PC-9 (cell line): Measurements from ENCODE around the gene MAP2K5. TPM values are rescaled to one million over a fixed set of nuclear protein-coding genes. Genes with fewer than 3 reads are reported as not detected.

Source experiments
- BruUV-seq: library from RNA; stranded (reverse); fragments of 400-500 nt; replicated peaks from 2 replicates; lab custom pipeline; 2021; lab: Mats Ljungman, UMichigan
- CTCF ChIA-PET: fragments of 300-600 bp; sonication (Branson Sonifier 250); formaldehyde crosslinking; loops from one replicate; lab custom pipeline; 2022; ENCODE audit warnings: antibody characterized with exemption; lab: Charles Lee
- POLR2A ChIA-PET: fragments of 300-600 bp; sonication (Branson Sonifier 250); formaldehyde crosslinking; loops from one replicate; lab custom pipeline; 2022; ENCODE audit warnings: antibody characterized with exemption; ENCODE audit not compliant: unreplicated experiment; lab: Charles Lee
- DNase-seq, 2 experiments: peaks; one replicate each; pipeline versions ENCODE4 v3.0.0 to v3.0.0-alpha.2; 2015 to 2022; ENCODE audit warnings: mixed read lengths in 1 of 2
- H2AFZ ChIP-seq: fragments of 200-600 bp; sonication (generic); 2 replicates; pipeline ENCODE4 v1.8.1; 2017; ENCODE audit warnings: antibody characterized with exemption
- H3F3A ChIP-seq: fragments of 200-600 bp; sonication (generic); 2 replicates; pipeline ENCODE4 v1.8.1; 2017; ENCODE audit warnings: antibody characterized with exemption, mild to moderate bottlenecking, low read depth; ENCODE audit not compliant: insufficient read depth
- H3K27ac ChIP-seq: fragments of 200-600 bp; sonication (generic); 2 replicates; pipeline ENCODE4 v1.6.1; 2016; ENCODE audit warnings: mixed run types
- H3K27me3 ChIP-seq: fragments of 200-600 bp; sonication (generic); 2 replicates; pipeline ENCODE4 v1.6.1; 2016; ENCODE audit warnings: low read depth, mixed run types; ENCODE audit not compliant: insufficient read depth
- H3K36me3 ChIP-seq: fragments of 200-600 bp; sonication (generic); 2 replicates; pipeline ENCODE4 v1.6.1; 2016; ENCODE audit warnings: low read depth, mixed run types
- H3K4me1 ChIP-seq: fragments of 200-600 bp; sonication (generic); replicated peaks from 2 replicates; pipeline ENCODE4 v1.6.1; 2016; ENCODE audit warnings: mixed run types; ENCODE audit not compliant: insufficient read depth
- H3K4me2 ChIP-seq: fragments of 200-600 bp; sonication (generic); 2 replicates; pipeline ENCODE4 v1.6.1; 2017; ENCODE audit warnings: mixed run types
- H3K4me3 ChIP-seq: fragments of 200-600 bp; sonication (generic); 2 replicates; pipeline ENCODE4 v1.6.1; 2016; ENCODE audit warnings: mixed run types
- H3K79me2 ChIP-seq: fragments of 200-600 bp; sonication (generic); 2 replicates; pipeline ENCODE4 v1.6.1; 2017; ENCODE audit warnings: low read depth, mixed run types
- H3K9me2 ChIP-seq: fragments of 200-600 bp; sonication (generic); 2 replicates; pipeline ENCODE4 v1.8.1; 2017; ENCODE audit warnings: mild to moderate bottlenecking; ENCODE audit not compliant: insufficient read depth
- H3K9me3 ChIP-seq: fragments of 200-600 bp; sonication (generic); 2 replicates; pipeline ENCODE4 v1.8.1; 2016; ENCODE audit warnings: low read depth; ENCODE audit not compliant: insufficient read depth
- H4K20me1 ChIP-seq: fragments of 200-600 bp; sonication (generic); 2 replicates; pipeline ENCODE4 v1.8.1; 2017; ENCODE audit not compliant: insufficient read depth
- EZH2 ChIP-seq: fragments of 200-600 bp; sonication (generic); IDR thresholded peaks from 2 replicates; pipeline ENCODE4 v1.8.0; 2017; ENCODE audit warnings: antibody characterized with exemption, low read depth
- intact Hi-C: fragments of 100-400 bp; cut with micrococcal nuclease; formaldehyde crosslinking; loops from one replicate; pipeline ENCODE4 v1.10.0; 2022; ENCODE audit not compliant: unreplicated experiment
- total RNA-seq: library from RNA; stranded (reverse); gene quantifications from 2 replicates; pipeline ENCODE4 v1.2.3, GENCODE V29; 2021
- TF ChIP-seq, protein P1 (sequence below): fragments of 200-600 bp; sonication (generic); conservative IDR thresholded peaks from 2 replicates; pipeline ENCODE4 v1.6.1; 2017; ENCODE audit warnings: mixed run types, antibody characterized with exemption, mild to moderate bottlenecking, moderate library complexity

MAP2K5 gene
- total RNA-seq, 1 experiment from 2014 or later, result 26.9 TPM

- H3K27ac ChIP-seq, result no peak overlapping the region
- H2AFZ ChIP-seq, result no peak overlapping the region
- no peaks in the 10 kb centered on the region for H3K79me2 ChIP-seq
- intact Hi-C loops, result no loop called here
- TF ChIP-seq, protein P1, sequence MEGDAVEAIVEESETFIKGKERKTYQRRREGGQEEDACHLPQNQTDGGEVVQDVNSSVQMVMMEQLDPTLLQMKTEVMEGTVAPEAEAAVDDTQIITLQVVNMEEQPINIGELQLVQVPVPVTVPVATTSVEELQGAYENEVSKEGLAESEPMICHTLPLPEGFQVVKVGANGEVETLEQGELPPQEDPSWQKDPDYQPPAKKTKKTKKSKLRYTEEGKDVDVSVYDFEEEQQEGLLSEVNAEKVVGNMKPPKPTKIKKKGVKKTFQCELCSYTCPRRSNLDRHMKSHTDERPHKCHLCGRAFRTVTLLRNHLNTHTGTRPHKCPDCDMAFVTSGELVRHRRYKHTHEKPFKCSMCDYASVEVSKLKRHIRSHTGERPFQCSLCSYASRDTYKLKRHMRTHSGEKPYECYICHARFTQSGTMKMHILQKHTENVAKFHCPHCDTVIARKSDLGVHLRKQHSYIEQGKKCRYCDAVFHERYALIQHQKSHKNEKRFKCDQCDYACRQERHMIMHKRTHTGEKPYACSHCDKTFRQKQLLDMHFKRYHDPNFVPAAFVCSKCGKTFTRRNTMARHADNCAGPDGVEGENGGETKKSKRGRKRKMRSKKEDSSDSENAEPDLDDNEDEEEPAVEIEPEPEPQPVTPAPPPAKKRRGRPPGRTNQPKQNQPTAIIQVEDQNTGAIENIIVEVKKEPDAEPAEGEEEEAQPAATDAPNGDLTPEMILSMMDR, result no peak
- TF ChIP-seq EZH2, result no peak
- no TSS peak for BruUV-seq
- H3K4me1 ChIP-seq, result no peaks in the 10 kb centered on the region
- H3K9me3 ChIP-seq, result no peaks in the 10 kb centered on the region
- H3K27me3 ChIP-seq, result no peaks in the 10 kb centered on the region
- POLR2A ChIA-PET, result no interaction called here
- no peaks in the 10 kb centered on the region; the same call in 1 of the 2 replicates for H3K36me3 ChIP-seq
- no peaks in the 10 kb centered on the region for H3F3A ChIP-seq
- H4K20me1 ChIP-seq, result no peaks in the 10 kb centered on the region
- CTCF ChIA-PET, result no interaction called here
- DNase-seq, result no peak
- H3K4me3 ChIP-seq, result no peak overlapping the region
- no peak overlapping the region for H3K4me2 ChIP-seq
- H3K9me2 ChIP-seq, result no peaks in the 10 kb centered on the region; the same call in 1 of the 2 replicates
These were observed 32.6 kb upstream of the MAP2K5 start for GRCh38 chr15:67509918-67510317.

- TF ChIP-seq, protein P1, result no peak
- no peak for TF ChIP-seq EZH2
- H3K36me3 ChIP-seq, result no peaks in the 10 kb centered on the region; the same call in 1 of the 2 replicates
- H3K79me2 ChIP-seq, result no peaks in the 10 kb centered on the region
- H3K4me1 ChIP-seq, result no peaks in the 10 kb centered on the region
- H3K4me2 ChIP-seq, result no peak overlapping the region
- no peaks in the 10 kb centered on the region for H3K9me3 ChIP-seq
- BruUV-seq, result no TSS peak
- H3K9me2 ChIP-seq, result no peaks in the 10 kb centered on the region; the same call in 1 of the 2 replicates
- no peaks in the 10 kb centered on the region for H3F3A ChIP-seq
- no peak overlapping the region for H2AFZ ChIP-seq
- no peak overlapping the region for H3K4me3 ChIP-seq
- no peak overlapping the region for H3K27ac ChIP-seq
- intact Hi-C loops, result no loop called here
- POLR2A ChIA-PET, result no interaction called here
- no peaks in the 10 kb centered on the region for H4K20me1 ChIP-seq
- DNase-seq, result no peak
- H3K27me3 ChIP-seq, result no peaks in the 10 kb centered on the region
- CTCF ChIA-PET, result interaction anchor here (0.5 kb wide), 1 partner anchor 507 kb away, joined by 3 read pairs; no protein-coding TSS in a partner anchor
These were observed 31.8 kb upstream of the MAP2K5 start for GRCh38 chr15:67510597-67511190.

DNA sequence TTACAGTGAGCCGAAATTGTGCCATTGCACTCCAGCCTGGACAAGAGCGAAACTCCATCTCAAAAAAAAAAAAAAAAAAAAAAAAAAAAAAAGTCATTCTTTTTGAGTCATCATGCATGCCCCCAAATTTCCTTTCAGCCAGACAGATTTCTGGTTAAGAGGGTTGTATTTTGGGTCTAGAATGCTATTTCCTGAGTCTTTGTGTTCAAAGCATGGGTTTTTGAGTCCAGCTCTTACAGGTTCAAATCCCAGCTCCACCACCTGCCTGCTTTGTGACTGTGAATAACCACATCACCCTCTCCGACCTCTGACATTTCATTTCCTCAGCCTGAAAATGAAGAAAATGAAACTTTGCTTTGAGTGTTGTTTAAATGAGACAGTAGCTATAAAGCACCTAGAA, 30.9 kb upstream of the MAP2K5 start:
- Histone ChIP-seq H3K4me2 (no peak overlapping the region), H3K4me1 (no peaks in the 10 kb centered on the region), H3K4me3 (no peak overlapping the region), H3K9me3 (no peaks in the 10 kb centered on the region), H3K36me3 (no peaks in the 10 kb centered on the region; the same call in 1 of the 2 replicates), H3K27me3 (no peaks in the 10 kb centered on the region), H3F3A (no peaks in the 10 kb centered on the region), H4K20me1 (no peaks in the 10 kb centered on the region), H3K9me2 (no peaks in the 10 kb centered on the region; the same call in 1 of the 2 replicates), H3K27ac (no peak overlapping the region), H2AFZ (no peak overlapping the region), H3K79me2 (no peaks in the 10 kb centered on the region)
- intact Hi-C loops, result no loop called here
- TF ChIP-seq, protein P1, result no peak
- no peak for TF ChIP-seq EZH2
- DNase-seq, result no peak
- no TSS peak for BruUV-seq
- POLR2A ChIA-PET, result no interaction called here
- CTCF ChIA-PET, result no interaction called here
